ENCODE data around the gene SCMH1.

GRCh38 chr1:41122148-41122547 is 120.0 kb downstream of the SCMH1 start:
- TF ChIP-seq GATA3 (IDR thresholded peaks at IDR 0.05; ENCODE audit: low read depth, low read length) (no peak), GATA2 (IDR thresholded peaks at IDR 0.05; ENCODE audit: low read depth, low read length) (no peak)

Data from SH-SY5Y (cell line).